Dermis blood vessel endothelial cell (primary cell): ENCODE results near the gene MRGPRG. TPM values are rescaled to one million over a fixed set of nuclear protein-coding genes. Genes with fewer than 3 reads are reported as not detected.
"Not testable (repeated sequence)": the region's sequence is repeated elsewhere in the genome, so short reads cannot be mapped to it uniquely, and the experiment has no call there.

Experiments used
- DNase-seq: peaks from one replicate; pipeline ENCODE4 v3.0.0; 2010
- total RNA-seq: library from RNA; depleted of rRNA; stranded (reverse); fragments of >200 nt; gene quantifications from 2 replicates; pipeline ENCODE4 v1.2.3, GENCODE V29; 2014

Gene MRGPRG, protein sequence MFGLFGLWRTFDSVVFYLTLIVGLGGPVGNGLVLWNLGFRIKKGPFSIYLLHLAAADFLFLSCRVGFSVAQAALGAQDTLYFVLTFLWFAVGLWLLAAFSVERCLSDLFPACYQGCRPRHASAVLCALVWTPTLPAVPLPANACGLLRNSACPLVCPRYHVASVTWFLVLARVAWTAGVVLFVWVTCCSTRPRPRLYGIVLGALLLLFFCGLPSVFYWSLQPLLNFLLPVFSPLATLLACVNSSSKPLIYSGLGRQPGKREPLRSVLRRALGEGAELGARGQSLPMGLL
- not detected in 2 replicates for total RNA-seq

GRCh38 chr11:3218483-3219280 is at the start of gene MRGPRG:
TSS of gene MRGPRG (minus strand) at chr11:3218813. CDS start at chr11:3218813, 0 bp downstream.
- no peak for DNase-seq

DNA sequence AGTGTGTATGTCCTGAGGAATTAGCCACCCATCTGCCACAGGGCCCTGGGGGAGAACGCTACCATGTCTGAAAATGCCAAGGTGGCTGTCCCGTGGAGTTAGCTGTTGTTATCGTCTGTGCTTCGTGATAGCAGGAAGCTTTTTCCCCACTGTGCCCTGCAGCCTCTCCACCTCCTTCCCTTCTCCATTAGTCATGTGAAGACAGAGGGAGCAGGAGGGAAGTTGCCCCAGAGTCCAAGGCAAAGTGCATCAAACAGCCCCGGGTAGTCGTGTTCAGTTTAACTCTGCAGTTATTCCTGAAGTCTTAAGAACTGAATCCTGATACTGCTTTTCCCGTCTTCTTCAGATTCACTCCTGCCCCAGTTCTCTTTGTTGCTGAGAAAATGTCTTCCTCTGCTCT is 43.9 kb upstream of the MRGPRG start:
- not testable (repeated sequence) for DNase-seq

GRCh38 chr11:3261831-3262230 is 43.2 kb upstream of the MRGPRG start:
- not testable (repeated sequence) for DNase-seq

DNA sequence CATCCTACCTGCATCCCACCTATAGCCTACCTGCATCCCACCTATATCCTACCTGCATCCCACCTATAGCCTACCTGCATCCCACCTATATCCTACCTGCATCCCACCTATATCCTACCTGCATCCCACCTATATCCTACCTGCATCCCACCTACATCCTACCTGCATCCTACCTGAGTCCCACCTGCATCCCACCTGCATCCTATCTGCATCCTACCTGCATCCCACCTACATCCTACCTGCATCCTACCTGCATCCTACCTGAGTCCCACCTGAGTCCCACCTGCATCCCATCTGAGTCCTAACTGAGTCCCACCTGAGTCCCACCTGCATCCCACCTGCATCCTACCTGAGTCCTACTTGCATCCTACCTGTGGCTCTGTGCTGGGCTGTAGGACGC is 38.9 kb upstream of the MRGPRG start:
- not testable (repeated sequence) for DNase-seq

- DNase-seq, result not testable (repeated sequence)
These were observed 36.6 kb upstream of the MRGPRG start for GRCh38 chr11:3255241-3255640.

DNA sequence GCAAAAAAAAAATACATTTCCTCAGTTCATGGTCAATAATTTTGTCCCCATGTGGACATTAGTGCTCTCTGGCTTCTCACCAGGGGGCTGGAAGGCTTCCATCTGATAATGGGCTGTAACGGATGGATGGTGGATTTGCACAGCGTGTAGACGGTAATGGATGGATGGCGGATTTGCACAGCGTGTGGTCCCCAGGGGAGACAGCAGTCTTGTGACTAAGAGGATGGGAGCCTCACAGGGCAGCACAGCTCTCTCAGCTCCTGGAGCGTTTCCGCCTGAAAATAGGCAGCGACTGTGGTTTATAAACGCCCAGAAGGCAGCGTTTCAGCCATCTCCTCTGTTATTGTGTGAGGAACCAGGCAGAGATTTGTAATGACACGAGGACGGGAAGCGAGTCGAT is 36.2 kb upstream of the MRGPRG start:
- not testable (repeated sequence) for DNase-seq

DNA sequence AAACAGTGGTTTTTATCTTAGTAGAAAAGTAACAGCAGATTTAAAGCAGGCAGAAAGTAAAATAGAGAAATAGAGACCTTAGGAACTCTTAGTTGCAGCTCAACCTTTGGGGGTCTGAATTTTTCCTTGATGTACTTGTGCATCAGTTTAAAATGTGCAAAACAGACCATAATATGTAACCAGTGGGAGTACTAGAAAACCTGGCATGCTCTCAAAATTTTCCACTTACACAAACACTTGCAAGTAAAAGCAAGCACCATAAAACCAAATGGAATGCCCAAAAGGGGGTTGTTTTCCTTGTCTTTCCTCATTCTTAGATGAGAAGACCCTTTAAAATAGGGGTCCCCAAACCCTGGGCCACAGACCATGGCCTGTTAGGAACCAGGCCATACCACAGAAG is 26.5 kb upstream of the MRGPRG start:
- DNase-seq, result no peak

- no peak for DNase-seq
These were observed 25.3 kb upstream of the MRGPRG start for GRCh38 chr11:3243880-3244279.

GRCh38 chr11:3237119-3237518 is 18.5 kb upstream of the MRGPRG start:
- no peak for DNase-seq

- no peak for DNase-seq
These were observed 16.2 kb upstream of the MRGPRG start for GRCh38 chr11:3234846-3235245.

GRCh38 chr11:3232956-3233355 is 14.3 kb upstream of the MRGPRG start:
- no peak for DNase-seq

GRCh38 chr11:3231851-3232744 is 13.5 kb upstream of the MRGPRG start, which contains the start of gene MRGPRE:
TSS of gene MRGPRE (minus strand) at chr11:3232417. CDS start at chr11:3228799, 3,618 bp downstream.
- no peak for DNase-seq

- no peak for DNase-seq
These were observed 12.9 kb upstream of the MRGPRG start for GRCh38 chr11:3231550-3231850.

GRCh38 chr11:3230636-3231549 is 12.3 kb upstream of the MRGPRG start:
- DNase-seq, result no peak

- DNase-seq, result no peak
These were observed 11.3 kb upstream of the MRGPRG start for GRCh38 chr11:3229673-3230630.

GRCh38 chr11:3228445-3228829 is 9.8 kb upstream of the MRGPRG start:
- no peak for DNase-seq

DNA sequence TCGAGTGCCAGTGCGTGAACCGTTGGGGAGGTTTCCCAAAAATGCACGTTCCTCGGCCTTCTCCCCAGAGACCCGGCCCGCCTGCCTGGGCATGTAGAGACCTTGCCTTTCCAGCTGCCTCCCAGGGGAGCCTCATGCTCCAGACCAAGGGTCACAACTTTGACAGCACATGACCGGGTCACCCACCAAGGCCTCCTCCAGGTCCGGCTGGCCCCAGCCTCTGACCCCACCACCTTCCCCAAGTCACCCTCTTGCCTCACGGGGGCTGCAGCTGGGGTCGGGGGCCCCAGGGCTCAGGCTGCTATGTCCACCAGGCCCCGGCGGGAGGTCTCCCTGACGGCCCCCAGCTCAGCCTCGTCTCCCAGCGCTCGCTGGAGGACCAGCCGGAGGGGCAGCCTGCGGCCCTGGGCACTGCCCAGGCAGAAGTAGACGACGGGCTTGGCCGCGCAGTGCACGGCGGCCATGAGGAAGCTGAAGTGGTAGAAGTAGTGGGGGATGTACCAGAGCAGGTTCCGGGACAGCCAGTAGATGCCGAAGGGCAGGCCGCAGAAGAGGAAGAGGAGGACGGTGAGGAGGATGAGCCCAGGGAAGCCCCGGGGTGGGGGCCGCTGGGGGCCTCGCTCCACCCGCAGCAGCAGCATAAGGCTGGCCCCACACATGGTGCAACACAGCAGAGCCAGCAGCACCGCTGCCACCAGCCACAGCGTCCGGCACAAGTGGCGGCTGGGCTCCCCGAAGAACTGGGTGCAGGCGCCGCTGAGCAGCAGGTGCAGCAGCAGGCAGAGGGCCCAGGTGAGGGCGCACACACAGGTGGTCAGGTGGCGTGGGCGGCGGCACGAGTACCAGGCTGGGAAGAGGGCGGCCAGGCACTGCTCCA is 9.2 kb upstream of the MRGPRG start:
- DNase-seq, result no peak

- DNase-seq, result no peak
These were observed 8.4 kb upstream of the MRGPRG start for GRCh38 chr11:3226846-3227567.
